ENCODE results near the gene OCA2. TPM values are rescaled to one million over a fixed set of nuclear protein-coding genes. Genes with fewer than 3 reads are reported as not detected.

The OCA2 gene
- total RNA-seq, 1 experiment from 2014 or later = 0.31 TPM

DNA sequence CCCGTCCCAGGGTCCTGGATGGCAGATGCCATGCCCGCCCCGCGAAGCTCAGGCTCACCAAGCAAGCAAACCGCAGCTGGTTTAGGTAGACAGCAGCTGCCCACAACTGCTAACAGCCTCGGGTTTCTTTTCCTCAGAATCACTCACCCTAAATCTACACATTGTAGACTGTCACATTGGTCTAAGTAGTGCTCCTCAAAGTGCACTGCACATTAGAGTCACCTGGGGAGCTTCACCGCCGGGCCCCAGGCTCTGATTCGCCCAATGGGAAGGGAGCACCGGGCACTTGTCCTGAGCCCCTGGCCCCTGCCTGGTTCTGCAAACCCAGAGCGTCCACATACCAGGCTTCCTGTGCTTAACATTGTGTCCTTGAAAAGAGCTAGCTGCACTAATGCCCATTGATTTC is 752 bp downstream of the OCA2 start:
- H2AFZ ChIP-seq (ENCODE audit: low read length) = no peak overlapping the region
- H3K14ac ChIP-seq (ENCODE audit: insufficient read depth, low read length) = no peak overlapping the region
- Mint-ChIP-seq H3K27me3 (ENCODE audit: low read depth) (peaks cover 94% of the 10 kb centered on the region), H3K9me3 (peaks cover 6 to 11% of the 10 kb centered on the region in 2 experiments), H3K36me3 (ENCODE audit: insufficient read depth in 1 of 3, low read depth in 3 of 3) (peaks cover 0 to 3% (median 0%) of the 10 kb centered on the region in 3 experiments; a peak in 2 of 7 replicates), H3K27ac (no peak overlapping the region), H3K4me1 (peaks cover 26 to 28% of the 10 kb centered on the region in 2 experiments), H3K4me3 (peak overlapping the region in 1 of 2 experiments; percentile 83; a peak in 3 of 5 replicates)
- no peak overlapping the region for H4K5ac ChIP-seq (ENCODE audit: insufficient read length, low read depth, low read length)
- no peak overlapping the region for H2BK15ac ChIP-seq (ENCODE audit: low read depth, low read length)
- H2AK5ac ChIP-seq (ENCODE audit: insufficient read length, low read length) = no peak overlapping the region
- H2BK20ac ChIP-seq (ENCODE audit: low read depth, low read length, poor library complexity, severe bottlenecking) = no peak overlapping the region
- no peak overlapping the region for H2BK12ac ChIP-seq (ENCODE audit: insufficient read length, low read depth, low read length)
- no peak overlapping the region for H4K8ac ChIP-seq (replicated peaks; ENCODE audit: insufficient read length, low read depth, low read length)
- H3K4ac ChIP-seq (ENCODE audit: low read depth, low read length) = no peak overlapping the region
- no peak overlapping the region for H2BK5ac ChIP-seq (ENCODE audit: insufficient read length, low read length)
- H3T11ph ChIP-seq (ENCODE audit: low read length) = no peak overlapping the region
- no peaks in the 10 kb centered on the region for H3K79me1 ChIP-seq (ENCODE audit: insufficient read depth, low read depth, low read length, poor library complexity, severe bottlenecking)
- no peaks in the 10 kb centered on the region for H3K9me3 ChIP-seq (ENCODE audit: control insufficient read depth, low read depth, low read length)
- H3K18ac ChIP-seq (ENCODE audit: insufficient read length, low read depth, low read length) = no peak overlapping the region
- H3K27ac ChIP-seq (ENCODE audit: insufficient read length, low read depth, low read length) = no peak overlapping the region
- no peak overlapping the region for H3K23ac ChIP-seq (ENCODE audit: insufficient read length, low read depth, low read length)
- H4K91ac ChIP-seq (ENCODE audit: insufficient read length, low read depth, low read length) = no peak overlapping the region
- H3K9ac ChIP-seq (ENCODE audit: extremely low read depth, insufficient read length, low read length) = no peak overlapping the region
- H4K20me1 ChIP-seq (ENCODE audit: control insufficient read depth, insufficient read depth, insufficient read length) = no peaks in the 10 kb centered on the region
- H3K4me2 ChIP-seq (ENCODE audit: insufficient read depth, insufficient read length, low read length) = peak overlapping the region; percentile 65
- H2BK120ac ChIP-seq (ENCODE audit: low read depth, low read length, poor library complexity, severe bottlenecking) = no peak overlapping the region
- H3K56ac ChIP-seq (ENCODE audit: insufficient read length, low read depth, low read length) = no peak overlapping the region
- H3K27me3 ChIP-seq (ENCODE audit: insufficient read depth, low read length) = peaks cover 58% of the 10 kb centered on the region
- H3K4me1 ChIP-seq (ENCODE audit: insufficient read depth, low read length) = no peaks in the 10 kb centered on the region; the same call in 1 of the 2 replicates
- peaks cover 17% of the 10 kb centered on the region for H3K23me2 ChIP-seq (ENCODE audit: insufficient read length, low read depth, low read length, poor library complexity, severe bottlenecking)
- no peak for DNase-seq
- TF ChIP-seq, protein P1, sequence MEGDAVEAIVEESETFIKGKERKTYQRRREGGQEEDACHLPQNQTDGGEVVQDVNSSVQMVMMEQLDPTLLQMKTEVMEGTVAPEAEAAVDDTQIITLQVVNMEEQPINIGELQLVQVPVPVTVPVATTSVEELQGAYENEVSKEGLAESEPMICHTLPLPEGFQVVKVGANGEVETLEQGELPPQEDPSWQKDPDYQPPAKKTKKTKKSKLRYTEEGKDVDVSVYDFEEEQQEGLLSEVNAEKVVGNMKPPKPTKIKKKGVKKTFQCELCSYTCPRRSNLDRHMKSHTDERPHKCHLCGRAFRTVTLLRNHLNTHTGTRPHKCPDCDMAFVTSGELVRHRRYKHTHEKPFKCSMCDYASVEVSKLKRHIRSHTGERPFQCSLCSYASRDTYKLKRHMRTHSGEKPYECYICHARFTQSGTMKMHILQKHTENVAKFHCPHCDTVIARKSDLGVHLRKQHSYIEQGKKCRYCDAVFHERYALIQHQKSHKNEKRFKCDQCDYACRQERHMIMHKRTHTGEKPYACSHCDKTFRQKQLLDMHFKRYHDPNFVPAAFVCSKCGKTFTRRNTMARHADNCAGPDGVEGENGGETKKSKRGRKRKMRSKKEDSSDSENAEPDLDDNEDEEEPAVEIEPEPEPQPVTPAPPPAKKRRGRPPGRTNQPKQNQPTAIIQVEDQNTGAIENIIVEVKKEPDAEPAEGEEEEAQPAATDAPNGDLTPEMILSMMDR (conservative IDR thresholded peaks at IDR 0.05) = no peak
- WGBS (ENCODE audit: extremely low coverage, insufficient read length, low lambda C conversion rate) = no CpG with 5 or more reads among the region's 11 CpGs
- no peaks in the 10 kb centered on the region for H3K79me2 ChIP-seq (ENCODE audit: insufficient read depth, low read length)

All from H9 (cell line).